Measurements from ENCODE around the gene NUDT22. TPM values are rescaled to one million over a fixed set of nuclear protein-coding genes. Genes with fewer than 3 reads are reported as not detected.

NUDT22 gene
- total and polyA plus RNA-seq, 2 donors (not counting 1 experiment from before 2014, with no cell fraction given) = 104 to 139 TPM

- Histone ChIP-seq H4K20me1 (ENCODE audit: control insufficient read depth, insufficient read depth, low read length, poor library complexity, severe bottlenecking) (no peaks in the 10 kb centered on the region), H3K9ac (ENCODE audit: low read length) (no peak overlapping the region), H2AFZ (ENCODE audit: insufficient read depth, low read depth, low read length, poor library complexity, severe bottlenecking) (no peak overlapping the region), H3K4me3 (ENCODE audit: control extremely low read depth in 1 of 5, extremely low read depth in 1 of 5, insufficient read depth in 1 of 5, low read depth in 2 of 5, low read length in 4 of 5) (no peak overlapping the region), H3K9me3 (ENCODE audit: control extremely low read depth in 1 of 3, control insufficient read depth in 2 of 3, insufficient read depth in 1 of 3, low read length in 2 of 3) (no peaks in the 10 kb centered on the region), H3K27me3 (replicated peaks in 1 of 4; ENCODE audit: control extremely low read depth in 1 of 4, control insufficient read depth in 3 of 4, insufficient read depth in 4 of 4, low read length in 3 of 4) (no peaks in the 10 kb centered on the region), H3K27ac (ENCODE audit: low read length in 2 of 2) (no peak overlapping the region), H3K36me3 (replicated peaks in 1 of 2; ENCODE audit: control extremely low read depth in 1 of 2, control insufficient read depth in 1 of 2, extremely low read depth in 1 of 2, insufficient read depth in 2 of 2, low read length in 1 of 2) (peaks cover 3 to 64% of the 10 kb centered on the region in 2 experiments), H3K4me1 (ENCODE audit: control insufficient read depth in 2 of 2, insufficient read depth in 2 of 2, low read length in 2 of 2) (peaks cover 20 to 24% of the 10 kb centered on the region in 2 donors), H3K79me2 (ENCODE audit: control insufficient read depth, insufficient read depth, low read length) (peaks cover 8% of the 10 kb centered on the region), H3K4me2 (replicated peaks; ENCODE audit: low read depth, low read length, poor library complexity, severe bottlenecking) (no peak overlapping the region)
- CTCF ChIA-PET = interaction anchor here (1.4 to 10.3 kb wide), 3 partner anchors 40 to 101 kb away, joined by 3 to 243 read pairs (median 141); partner anchors contain the start of genes CATSPERZ, ESRRA, FKBP2 and PLCB3
- ATAC-seq (ENCODE audit: low read depth) (no peak), DNase-seq (no peak)
- Mint-ChIP-seq H3K4me1 (peaks cover 18% of the 10 kb centered on the region), H3K27me3 (no peaks in the 10 kb centered on the region), H3K27ac (no peak overlapping the region), H3K4me3 (no peak overlapping the region), H3K9me3 (ENCODE audit: insufficient read depth) (no peaks in the 10 kb centered on the region)
- 90% methylated on average over 2 of the region's 3 CpGs for WGBS (ENCODE audit: insufficient coverage)
- intact Hi-C loops (cut with micrococcal nuclease) = loop anchor here (10.0 kb wide), 1 partner anchor 453 kb away; no protein-coding TSS in a partner anchor
- no peak for TF ChIP-seq EZH2 (IDR thresholded peaks at IDR 0.05; ENCODE audit: borderline replicate concordance, insufficient read depth, low read depth, low read length, poor library complexity, severe bottlenecking)
- no peak for TF ChIP-seq CTCF (IDR thresholded peaks at IDR 0.05)
- POLR2A ChIA-PET = no interaction called here
Observed at GRCh38 chr11:64201543-64201942, 24.5 kb upstream of the NUDT22 start.

GRCh38 chr11:64202992-64203391 is 23.1 kb upstream of the NUDT22 start:
- ATAC-seq (ENCODE audit: low read depth) = no peak
- no peak for DNase-seq
- H3K4me2 ChIP-seq (replicated peaks; ENCODE audit: low read depth, low read length, poor library complexity, severe bottlenecking) = no peak overlapping the region
- no peaks in the 10 kb centered on the region for H3K27me3 ChIP-seq (replicated peaks in 1 of 4; ENCODE audit: control extremely low read depth in 1 of 4, control insufficient read depth in 3 of 4, insufficient read depth in 4 of 4, low read length in 3 of 4)
- Mint-ChIP-seq H3K27ac (no peak overlapping the region), H3K9me3 (ENCODE audit: insufficient read depth) (no peaks in the 10 kb centered on the region), H3K27me3 (no peaks in the 10 kb centered on the region), H3K4me1 (peaks cover 30% of the 10 kb centered on the region), H3K4me3 (no peak overlapping the region)
- no peak overlapping the region for H3K27ac ChIP-seq (ENCODE audit: low read length in 2 of 2)
- TF ChIP-seq CTCF (IDR thresholded peaks at IDR 0.05) (no peak), EZH2 (IDR thresholded peaks at IDR 0.05; ENCODE audit: borderline replicate concordance, insufficient read depth, low read depth, low read length, poor library complexity, severe bottlenecking) (no peak)
- H4K20me1 ChIP-seq (ENCODE audit: control insufficient read depth, insufficient read depth, low read length, poor library complexity, severe bottlenecking) = peaks cover 3% of the 10 kb centered on the region
- intact Hi-C loops (cut with micrococcal nuclease) = loop anchor here (10.0 kb wide), 1 partner anchor 452 kb away; no protein-coding TSS in a partner anchor
- peaks cover 23 to 32% of the 10 kb centered on the region in 2 donors for H3K4me1 ChIP-seq (ENCODE audit: control insufficient read depth in 2 of 2, insufficient read depth in 2 of 2, low read length in 2 of 2)
- H2AFZ ChIP-seq (ENCODE audit: insufficient read depth, low read depth, low read length, poor library complexity, severe bottlenecking) = no peak overlapping the region
- no peak overlapping the region for H3K9ac ChIP-seq (ENCODE audit: low read length)
- H3K79me2 ChIP-seq (ENCODE audit: control insufficient read depth, insufficient read depth, low read length) = peaks cover 19% of the 10 kb centered on the region
- H3K36me3 ChIP-seq (replicated peaks in 1 of 2; ENCODE audit: control extremely low read depth in 1 of 2, control insufficient read depth in 1 of 2, extremely low read depth in 1 of 2, insufficient read depth in 2 of 2, low read length in 1 of 2) = peaks cover 0 to 50% of the 10 kb centered on the region in 2 experiments
- POLR2A ChIA-PET = interaction anchor here (4.7 kb wide), 1 partner anchor 101 kb away, joined by 21 read pairs; the partner anchor contains the start of gene ESRRA
- CTCF ChIA-PET = interaction anchor here (2.4 to 10.3 kb wide), 7 partner anchors 11 to 452 kb away, joined by 6 to 243 read pairs (median 53); partner anchors contain the start of genes CATSPERZ, ESRRA, PLCB3 and PPP1R14B
- no peak overlapping the region for H3K4me3 ChIP-seq (ENCODE audit: control extremely low read depth in 1 of 5, extremely low read depth in 1 of 5, insufficient read depth in 1 of 5, low read depth in 2 of 5, low read length in 4 of 5)
- WGBS (ENCODE audit: insufficient coverage) = 96% methylated on average over 9 of the region's 9 CpGs
- no peaks in the 10 kb centered on the region for H3K9me3 ChIP-seq (ENCODE audit: control extremely low read depth in 1 of 3, control insufficient read depth in 2 of 3, insufficient read depth in 1 of 3, low read length in 2 of 3)
